Endothelial cell of umbilical vein (primary cell): ENCODE results near the gene RAB37.

Experiments
- EZH2 ChIP-seq: IDR thresholded peaks from 2 replicates; pipeline ENCODE4 v1.6.1; 2012; ENCODE audit warnings: borderline replicate concordance, low read depth, mild to moderate bottlenecking, moderate library complexity, low read length, inconsistent platforms; ENCODE audit not compliant: severe bottlenecking
- FOS ChIP-seq: IDR thresholded peaks from 2 replicates; pipeline ENCODE4 v1.6.1; 2011; ENCODE audit warnings: mild to moderate bottlenecking, low read length, moderate library complexity, borderline replicate concordance; ENCODE audit not compliant: insufficient read depth
- JUN ChIP-seq: IDR thresholded peaks from 2 replicates; pipeline ENCODE4 v1.6.1; 2011; ENCODE audit warnings: borderline replicate concordance, low read depth; ENCODE audit not compliant: insufficient read length, insufficient read depth
- MYC ChIP-seq: IDR thresholded peaks from one replicate; pipeline ENCODE4 v1.6.1; 2011; ENCODE audit warnings: mild to moderate bottlenecking, low read depth, low read length
- POLR2A ChIP-seq: IDR thresholded peaks from 2 replicates; pipeline ENCODE4 v1.6.1; 2012; ENCODE audit warnings: low read depth, mild to moderate bottlenecking, control low read depth, low read length
- POLR2AphosphoS5 ChIP-seq: IDR thresholded peaks from 2 replicates; pipeline ENCODE4 v1.6.1; 2012; ENCODE audit warnings: low read depth, mild to moderate bottlenecking, control low read depth, low read length, moderate library complexity; ENCODE audit not compliant: insufficient read depth
- TF ChIP-seq, protein P1 (sequence below), 2 donors: IDR thresholded peaks; 1 replicate in 1 of 2; 2 replicates in 1 of 2; pipeline ENCODE4 v1.5.1; 2011; ENCODE audit warnings: low read length in 2 of 2, mild to moderate bottlenecking in 2 of 2, moderate library complexity in 2 of 2, control low read depth in 1 of 2, inconsistent platforms in 1 of 2, low read depth in 1 of 2; ENCODE audit not compliant: insufficient read depth in 1 of 2; ENCODE audit errors: extremely low read depth in 1 of 2

DNA sequence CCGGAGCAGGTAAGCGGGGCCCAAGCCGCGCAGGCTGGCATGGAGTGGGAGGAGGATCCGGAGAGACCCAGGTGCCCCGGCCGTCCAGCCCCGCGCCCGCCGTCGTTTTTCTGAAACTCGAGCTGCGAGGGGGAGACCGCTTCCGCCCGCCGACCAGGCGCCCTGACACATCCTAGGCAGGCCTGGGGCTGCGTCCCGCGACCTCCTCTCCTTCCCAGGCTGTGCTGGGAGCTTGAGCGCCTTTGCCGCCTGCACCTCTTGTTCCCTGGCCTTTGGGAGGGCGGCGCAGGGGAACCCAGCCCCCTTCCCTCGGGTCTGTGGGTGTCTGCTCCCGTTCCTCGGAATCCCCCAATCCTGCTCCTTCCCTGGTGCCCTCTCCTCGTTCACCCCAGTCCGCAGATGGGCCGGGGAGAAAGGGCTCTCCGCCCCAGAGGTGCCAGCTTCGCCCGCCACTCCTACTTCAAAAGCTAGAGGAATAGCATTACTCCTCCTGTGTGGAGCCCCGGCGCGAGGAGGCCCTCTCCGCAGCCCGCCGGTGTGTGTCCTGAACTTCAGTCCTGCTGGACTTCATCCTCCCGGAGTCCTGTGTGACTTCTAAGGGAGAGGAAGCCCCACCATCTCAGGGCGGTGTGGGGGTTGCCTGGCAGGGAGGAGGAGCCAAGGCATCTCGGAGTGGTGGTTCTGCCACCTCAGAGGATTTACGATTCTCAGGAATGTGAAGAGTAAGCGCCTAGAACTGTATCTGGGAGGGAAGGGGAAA, 12.4 kb downstream of the RAB37 start:
- TF ChIP-seq MYC (no peak), FOS (no peak), POLR2A (no peak), POLR2AphosphoS5 (no peak), EZH2 (no peak), JUN (no peak)
- TF ChIP-seq, protein P1, sequence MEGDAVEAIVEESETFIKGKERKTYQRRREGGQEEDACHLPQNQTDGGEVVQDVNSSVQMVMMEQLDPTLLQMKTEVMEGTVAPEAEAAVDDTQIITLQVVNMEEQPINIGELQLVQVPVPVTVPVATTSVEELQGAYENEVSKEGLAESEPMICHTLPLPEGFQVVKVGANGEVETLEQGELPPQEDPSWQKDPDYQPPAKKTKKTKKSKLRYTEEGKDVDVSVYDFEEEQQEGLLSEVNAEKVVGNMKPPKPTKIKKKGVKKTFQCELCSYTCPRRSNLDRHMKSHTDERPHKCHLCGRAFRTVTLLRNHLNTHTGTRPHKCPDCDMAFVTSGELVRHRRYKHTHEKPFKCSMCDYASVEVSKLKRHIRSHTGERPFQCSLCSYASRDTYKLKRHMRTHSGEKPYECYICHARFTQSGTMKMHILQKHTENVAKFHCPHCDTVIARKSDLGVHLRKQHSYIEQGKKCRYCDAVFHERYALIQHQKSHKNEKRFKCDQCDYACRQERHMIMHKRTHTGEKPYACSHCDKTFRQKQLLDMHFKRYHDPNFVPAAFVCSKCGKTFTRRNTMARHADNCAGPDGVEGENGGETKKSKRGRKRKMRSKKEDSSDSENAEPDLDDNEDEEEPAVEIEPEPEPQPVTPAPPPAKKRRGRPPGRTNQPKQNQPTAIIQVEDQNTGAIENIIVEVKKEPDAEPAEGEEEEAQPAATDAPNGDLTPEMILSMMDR (IDR thresholded peaks at IDR 0.05; ENCODE audit: extremely low read depth in 1 of 2, insufficient read depth in 1 of 2, low read depth in 1 of 2, low read length in 2 of 2): no peak
